GM19328 (cell line): Measurements from ENCODE around the gene TMED8.
A peak's percentile ranks its signal among the peaks of the same experiment; 100 is the strongest.
"Not testable (repeated sequence)": the region's sequence is repeated elsewhere in the genome, so short reads cannot be mapped to it uniquely, and the experiment has no call there.

ENCODE experiments used
- ATAC-seq: cut with Tn5 transposase; IDR thresholded peaks from one replicate; pipeline ENCODE4 v1.9.1; 2021; ENCODE audit warnings: mild to moderate bottlenecking, moderate library complexity; ENCODE audit not compliant: unreplicated experiment

TMED8 gene

GRCh38 chr14:77376771-77377501, at the start of gene TMED8, which contains the start of gene SAMD15:
Gene TMED8 (minus strand): TSS chr14:77377094. CDS start chr14:77377053, 41 bp downstream.
Gene SAMD15 (plus strand): TSS chr14:77377379. CDS start chr14:77377419, 40 bp downstream.
- ATAC-seq, result peak; percentile 80

- ATAC-seq, result no peak
Observed at GRCh38 chr14:77426396-77426795, 49.5 kb upstream of the TMED8 start.

GRCh38 chr14:77424862-77425261, 48.0 kb upstream of the TMED8 start:
- no peak for ATAC-seq

GRCh38 chr14:77423423-77423822, 46.5 kb upstream of the TMED8 start, which contains the start of gene NOXRED1:
Gene NOXRED1 (minus strand): TSS chr14:77423523. CDS start chr14:77422889, 634 bp downstream.
- no peak for ATAC-seq

GRCh38 chr14:77421201-77421600, 44.3 kb upstream of the TMED8 start:
- no peak for ATAC-seq

GRCh38 chr14:77416836-77417235, 39.9 kb upstream of the TMED8 start:
- no peak for ATAC-seq

GRCh38 chr14:77416098-77416497, 39.2 kb upstream of the TMED8 start:
- ATAC-seq, result not testable (repeated sequence)

- ATAC-seq, result not testable (repeated sequence)
Observed at GRCh38 chr14:77415403-77416030, 38.6 kb upstream of the TMED8 start.

GRCh38 chr14:77409131-77409533, 32.2 kb upstream of the TMED8 start:
- ATAC-seq, result no peak

GRCh38 chr14:77407158-77407557, 30.3 kb upstream of the TMED8 start:
- no peak for ATAC-seq

GRCh38 chr14:77406718-77407117, 29.8 kb upstream of the TMED8 start:
- ATAC-seq, result no peak

- no peak for ATAC-seq
Observed at GRCh38 chr14:77406086-77406485, 29.2 kb upstream of the TMED8 start.

GRCh38 chr14:77403768-77404167, 26.9 kb upstream of the TMED8 start:
- no peak for ATAC-seq

- no peak for ATAC-seq
Observed at GRCh38 chr14:77400216-77400615, 23.3 kb upstream of the TMED8 start.

- no peak for ATAC-seq
Observed at GRCh38 chr14:77390188-77390587, 13.3 kb upstream of the TMED8 start.

GRCh38 chr14:77378701-77379100, 1.8 kb upstream of the TMED8 start:
- ATAC-seq, result no peak

- no peak for ATAC-seq
Observed at GRCh38 chr14:77377502-77377844, 579 bp upstream of the TMED8 start.

GRCh38 chr14:77375973-77376770, 722 bp downstream of the TMED8 start:
- peak; percentile 11 for ATAC-seq

- no peak for ATAC-seq
Observed at GRCh38 chr14:77375164-77375950, 1.5 kb downstream of the TMED8 start.

GRCh38 chr14:77372304-77372841, 4.5 kb downstream of the TMED8 start:
- no peak for ATAC-seq
